SK-N-MC (cell line): Measurements from ENCODE around the gene INPP5E.

ENCODE experiments used
- EZH2 ChIP-seq: fragments of 200-600 bp; sonication (generic); IDR thresholded peaks from one replicate; pipeline ENCODE4 v1.6.1; 2017; ENCODE audit warnings: antibody characterized with exemption
- FOXP2 ChIP-seq: optimal IDR thresholded peaks from 2 replicates; pipeline ENCODE3; 2011; ENCODE audit warnings: mild to moderate bottlenecking, moderate library complexity; ENCODE audit not compliant: insufficient read depth; ENCODE audit errors: extremely low read length, control extremely low read depth
- POLR2AphosphoS5 ChIP-seq: IDR thresholded peaks from 2 replicates; pipeline ENCODE4 v1.6.1; 2012; ENCODE audit warnings: mild to moderate bottlenecking, low read depth, low read length, borderline replicate concordance

DNA sequence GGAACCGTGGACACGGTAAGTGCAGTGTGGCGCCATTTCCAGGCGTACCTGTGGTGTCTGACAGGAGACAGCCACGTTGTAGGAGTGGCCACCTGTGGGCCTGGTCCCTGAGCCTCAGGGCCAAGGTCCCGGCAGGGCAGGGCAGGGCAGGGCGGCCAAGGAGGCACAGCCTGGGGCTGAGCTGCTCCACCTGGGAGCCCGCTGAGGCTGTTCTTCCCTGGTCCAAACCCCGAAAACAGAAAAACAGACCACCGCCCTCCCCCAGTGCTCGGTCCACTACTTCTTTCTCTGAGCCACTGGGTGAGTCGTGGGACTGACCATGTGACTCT lies 20.6 kb downstream of the INPP5E start:
- TF ChIP-seq POLR2AphosphoS5, result no peak
- TF ChIP-seq EZH2, result no peak
- no peak for TF ChIP-seq FOXP2
